ENCODE results near the gene ABCB6.
"Not testable (repeated sequence)": the region's sequence is repeated elsewhere in the genome, so short reads cannot be mapped to it uniquely, and the experiment has no call there.

The ABCB6 gene

DNA sequence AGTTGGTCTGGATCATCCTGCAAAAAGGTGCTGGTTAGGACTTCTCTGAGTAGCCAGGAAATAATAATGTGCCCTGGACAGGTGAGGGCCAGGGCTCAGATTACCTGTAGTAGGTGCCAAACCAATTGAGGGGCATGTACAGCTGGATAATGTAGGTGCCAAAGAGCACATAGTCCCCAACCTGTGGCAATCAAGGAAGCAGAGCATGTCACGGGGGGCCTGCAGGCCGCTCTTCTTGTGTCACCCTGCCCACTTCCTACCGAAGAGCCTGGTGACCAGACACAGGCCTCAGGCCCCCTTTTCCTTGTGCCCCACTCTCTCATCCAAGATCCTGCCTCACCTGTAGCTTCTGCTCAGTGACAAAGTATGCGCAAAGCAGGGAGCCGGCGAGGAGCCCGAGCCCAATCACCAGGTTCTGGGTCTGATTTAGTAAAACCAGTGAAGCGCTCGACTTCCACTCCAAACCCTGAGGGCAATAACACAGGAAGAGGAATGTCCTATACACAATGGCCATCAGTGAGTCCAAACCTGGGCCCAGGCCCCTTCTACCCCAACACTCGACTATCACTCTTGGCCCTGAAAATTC lies 5.2 kb downstream of the ABCB6 start:
- no peak for DNase-seq (ENCODE audit: low read depth)

DNA sequence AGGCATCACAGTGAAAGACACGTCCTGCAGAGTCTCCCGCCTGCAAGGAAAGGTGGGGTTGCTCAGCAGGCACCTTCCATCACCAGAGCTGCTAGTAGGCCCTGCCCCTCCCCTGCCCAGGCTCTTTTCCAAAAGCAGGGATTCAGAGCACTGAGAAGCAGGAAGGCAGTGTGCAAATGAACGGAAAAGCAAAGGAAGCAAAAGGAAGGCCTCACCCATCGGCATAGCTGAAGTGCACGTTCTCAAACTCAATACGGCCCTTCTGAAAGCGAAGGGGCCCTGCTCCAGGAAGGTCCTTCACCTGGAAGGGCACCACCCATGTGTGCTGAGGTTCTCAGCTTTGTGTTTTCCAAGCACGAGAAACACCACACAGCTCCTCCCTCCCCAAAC lies 5.7 kb downstream of the ABCB6 start:
- DNase-seq (ENCODE audit: low read depth), result no peak

DNA sequence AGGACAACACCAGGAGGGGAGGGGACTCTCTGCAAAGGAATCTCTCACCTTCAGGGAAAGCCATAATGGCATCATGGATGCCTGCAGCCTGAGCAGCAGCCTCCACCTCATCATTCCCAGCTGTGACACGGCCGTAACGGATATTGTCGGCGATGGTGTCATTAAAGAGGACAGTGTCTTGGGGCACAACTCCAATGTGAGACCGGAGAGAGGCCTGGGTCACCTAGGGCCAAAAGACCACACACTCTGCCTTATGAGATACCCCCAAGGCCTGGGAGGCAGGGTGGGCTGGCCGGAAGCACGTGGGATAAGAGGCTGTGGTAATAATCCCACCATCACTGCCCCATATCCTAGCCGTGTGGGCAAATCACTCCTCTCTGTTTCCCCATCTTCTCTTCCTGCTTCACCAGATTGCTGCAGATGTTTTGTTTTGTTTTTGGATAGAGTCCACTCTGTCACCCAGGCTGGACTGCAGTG lies 7.8 kb downstream of the ABCB6 start:
- no peak for DNase-seq (ENCODE audit: low read depth)

DNA sequence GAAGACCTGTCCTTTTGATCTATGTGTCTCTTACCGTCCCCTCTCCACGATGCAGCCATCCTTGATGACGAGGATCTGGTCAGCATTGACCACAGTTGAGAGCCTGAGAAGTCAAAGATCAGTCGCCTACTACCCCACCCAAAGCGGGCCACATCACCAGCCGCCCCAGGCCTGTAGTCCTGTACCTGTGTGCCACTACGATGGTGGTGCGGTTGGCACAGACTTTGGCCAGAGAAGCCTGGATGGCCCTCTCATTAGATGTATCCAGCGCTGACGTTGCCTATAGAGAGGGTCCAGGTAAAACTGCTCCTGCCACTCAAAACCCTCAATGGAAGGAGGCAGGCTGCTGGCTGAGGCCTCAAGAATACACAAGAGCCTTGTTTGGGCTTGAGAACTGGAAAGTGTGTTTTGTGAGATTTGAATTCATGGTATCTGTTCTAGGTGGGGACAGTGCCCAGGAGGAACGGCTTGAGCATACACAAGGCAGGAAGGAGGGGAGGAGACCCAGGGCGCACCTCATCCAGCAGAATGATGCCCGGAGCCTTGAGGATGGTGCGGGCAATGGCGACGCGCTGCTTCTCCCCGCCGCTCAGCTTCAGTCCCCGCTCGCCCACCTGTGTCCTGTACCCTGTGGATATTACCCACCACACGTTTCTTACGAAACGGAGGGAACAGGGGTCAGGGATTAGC lies 8.4 kb downstream of the ABCB6 start:
- DNase-seq (ENCODE audit: low read depth), result no peak

DNA sequence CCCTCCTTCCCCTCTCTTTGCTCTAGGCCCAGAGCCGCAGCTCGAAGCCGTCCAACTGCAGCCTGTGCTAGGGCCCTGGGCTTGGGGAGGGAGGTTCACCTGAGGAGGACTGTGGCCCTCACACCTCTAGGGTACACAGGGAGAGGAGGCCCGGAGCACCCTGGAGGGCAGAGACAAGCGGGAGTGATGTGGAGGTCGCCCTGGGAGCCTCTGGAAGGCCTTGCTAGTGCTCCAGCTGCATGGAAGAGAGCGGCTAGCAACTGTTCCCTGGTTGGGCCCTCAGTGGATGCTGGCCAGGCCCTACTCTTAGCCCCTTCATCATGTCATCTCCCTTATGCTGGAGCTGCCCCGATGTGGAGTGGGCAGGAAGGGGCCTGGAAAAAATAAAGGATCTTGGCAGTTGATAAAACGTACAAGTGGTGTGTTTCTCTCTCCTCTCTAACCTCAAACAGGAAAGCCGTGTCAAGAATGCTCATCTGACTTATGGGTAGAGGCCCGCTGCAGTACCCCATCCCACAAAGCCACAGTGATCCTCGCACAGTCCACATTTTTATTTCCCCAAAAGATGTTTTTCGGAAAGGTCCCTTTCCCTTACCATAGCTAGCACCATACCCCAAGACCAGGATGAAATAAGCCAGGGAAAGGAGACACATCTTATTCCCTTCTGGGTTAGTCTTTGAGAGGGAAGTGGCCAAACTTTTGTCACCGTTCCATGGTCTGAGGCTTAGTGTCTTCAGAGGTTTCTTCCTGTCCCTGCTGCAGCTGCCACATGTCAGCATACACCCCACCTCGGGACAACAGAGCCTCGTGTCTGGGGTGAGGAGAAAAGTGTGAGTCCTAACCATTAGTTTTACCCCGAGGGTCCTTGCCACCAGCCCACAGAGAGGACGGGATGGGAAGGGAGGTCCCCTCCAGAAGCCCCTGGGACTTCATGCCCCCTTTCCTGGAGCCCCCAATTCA lies 9.2 kb downstream of the ABCB6 start:
- DNase-seq (ENCODE audit: low read depth), result no peak

DNA sequence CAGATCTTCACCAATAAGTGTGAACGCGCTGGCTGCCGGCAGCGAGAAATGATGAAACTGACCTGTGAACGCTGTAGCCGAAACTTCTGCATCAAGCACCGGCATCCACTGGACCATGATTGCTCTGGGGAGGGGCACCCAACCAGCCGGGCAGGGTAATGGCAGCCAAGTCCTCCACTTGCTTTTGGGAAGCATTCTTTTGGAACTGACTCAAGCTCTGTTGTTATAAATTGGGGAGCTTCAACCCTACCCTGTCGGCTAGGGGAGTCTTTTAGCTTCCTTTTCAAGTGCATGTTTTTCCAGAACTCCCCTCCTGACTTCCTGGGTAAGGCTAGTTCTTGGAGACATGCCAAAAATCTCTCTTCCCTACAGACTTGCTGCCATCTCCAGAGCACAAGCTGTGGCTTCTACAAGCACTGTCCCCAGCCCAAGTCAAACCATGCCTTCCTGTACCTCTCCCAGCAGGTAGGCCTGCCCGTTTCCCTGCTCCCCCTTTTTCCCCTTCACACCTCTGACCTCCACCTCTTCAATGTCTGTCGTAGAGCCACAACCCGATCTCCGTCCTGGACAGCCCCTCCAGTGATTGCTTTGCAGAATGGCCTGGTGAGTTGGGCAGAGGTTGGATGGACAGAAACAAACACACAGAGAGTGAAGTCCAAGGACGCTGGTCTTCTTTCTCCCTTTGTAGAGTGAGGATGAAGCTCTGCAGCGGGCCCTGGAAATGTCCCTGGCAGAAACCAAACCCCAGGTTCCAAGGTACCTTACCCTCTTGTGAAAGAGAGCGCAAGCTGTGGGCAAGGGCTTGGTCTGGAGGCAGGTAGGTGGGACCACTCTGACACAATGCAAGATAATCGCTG lies 10.6 kb downstream of the ABCB6 start:
- DNase-seq (ENCODE audit: low read depth), result peak; percentile 21

DNA sequence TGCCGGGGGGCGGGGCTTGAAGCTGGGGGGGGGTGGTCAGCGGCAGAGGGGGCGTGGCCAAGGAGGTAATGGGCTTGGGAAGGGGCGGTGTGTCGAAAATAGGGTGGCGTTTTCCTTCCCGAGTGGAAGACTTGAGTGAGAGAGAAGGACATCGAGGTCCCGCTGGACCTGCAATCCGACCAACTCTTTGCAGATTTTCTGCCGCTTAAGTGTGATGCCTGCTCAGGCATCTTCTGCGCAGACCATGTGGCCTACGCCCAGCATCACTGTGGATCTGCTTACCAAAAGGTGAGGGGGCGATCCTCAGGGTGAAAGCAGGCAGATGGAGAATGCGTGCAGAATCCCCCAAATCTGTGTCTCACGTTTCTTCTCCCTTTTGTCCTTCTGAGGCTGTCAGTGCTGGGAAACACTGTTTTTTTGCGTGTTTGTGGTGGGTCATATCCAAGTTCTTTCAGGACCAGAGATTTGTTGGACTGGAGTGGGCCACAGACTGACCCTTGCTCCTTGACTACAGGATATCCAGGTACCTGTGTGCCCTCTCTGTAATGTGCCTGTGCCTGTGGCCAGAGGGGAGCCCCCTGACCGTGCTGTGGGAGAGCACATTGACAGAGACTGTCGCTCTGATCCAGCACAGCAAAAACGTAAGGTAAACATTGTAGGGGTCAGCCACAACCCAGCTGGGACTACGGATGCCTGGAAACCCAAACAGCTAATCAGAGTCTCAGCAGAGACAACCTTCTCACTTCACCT lies 11.4 kb downstream of the ABCB6 start:
- DNase-seq (ENCODE audit: low read depth), result peak; percentile 11

DNA sequence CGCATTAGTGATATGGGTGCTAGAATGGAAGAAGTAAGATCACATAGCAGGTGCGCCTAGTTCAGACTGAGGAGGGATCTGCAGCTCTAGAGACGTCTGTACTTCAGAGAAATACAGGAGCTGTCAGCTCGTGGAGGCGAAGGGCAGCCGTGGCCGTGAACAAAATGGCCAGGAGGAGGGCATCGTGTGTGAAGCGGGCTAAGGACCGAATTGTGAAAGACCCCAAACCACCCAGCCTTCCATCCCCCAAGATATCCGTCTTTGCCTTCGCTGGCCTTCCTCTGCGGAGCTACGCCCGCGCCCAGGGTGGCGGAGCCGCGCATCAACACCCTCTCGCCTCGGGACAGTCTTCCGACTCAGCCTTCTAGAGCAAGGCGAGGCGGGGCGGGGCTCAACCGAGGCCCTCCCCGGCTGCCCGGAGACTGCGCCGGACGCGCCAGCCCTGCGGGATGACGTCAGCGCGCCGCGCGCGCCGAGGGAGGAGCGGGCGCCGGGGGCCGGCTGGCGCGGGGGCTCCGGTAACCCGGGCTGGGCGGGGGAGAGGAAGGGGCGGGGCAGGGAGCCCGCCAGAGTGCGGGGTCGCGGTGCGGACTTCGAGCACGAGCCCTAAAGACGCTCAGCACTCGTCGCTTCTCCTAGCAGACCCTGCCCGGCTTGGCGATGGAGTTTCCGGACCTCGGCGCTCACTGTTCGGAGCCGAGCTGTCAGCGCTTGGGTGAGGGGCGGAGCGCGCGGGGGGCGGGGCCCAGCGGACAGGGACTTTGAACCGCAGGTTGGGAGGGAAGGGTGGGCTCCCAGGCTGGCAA lies 12.2 kb downstream of the ABCB6 start, which contains the start of gene ZFAND2B:
Gene ZFAND2B, plus strand, starts transcription at position 455 of the 806 bp plus-strand sequence. Its CDS starts 206 bp downstream, at position 661.
- DNase-seq (ENCODE audit: low read depth), result peak; percentile 91

DNA sequence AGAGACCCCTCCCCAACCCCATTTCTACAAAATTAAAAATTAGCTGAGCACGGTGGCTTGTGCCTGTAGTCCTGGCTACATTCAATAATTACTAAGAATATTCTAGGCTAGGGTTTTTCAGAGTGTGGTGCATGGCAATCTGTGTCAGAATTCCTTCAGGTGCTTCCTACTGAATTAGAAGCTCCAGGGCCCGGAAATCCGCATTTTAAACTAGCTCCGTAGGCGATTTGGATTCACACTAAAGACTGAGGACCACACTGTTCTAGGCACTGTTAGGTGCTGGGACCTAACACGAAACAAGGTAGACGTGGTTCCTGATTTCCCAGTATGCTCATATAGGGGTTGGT lies 12.8 kb downstream of the ABCB6 start:
- no peak for DNase-seq (ENCODE audit: low read depth)

DNA sequence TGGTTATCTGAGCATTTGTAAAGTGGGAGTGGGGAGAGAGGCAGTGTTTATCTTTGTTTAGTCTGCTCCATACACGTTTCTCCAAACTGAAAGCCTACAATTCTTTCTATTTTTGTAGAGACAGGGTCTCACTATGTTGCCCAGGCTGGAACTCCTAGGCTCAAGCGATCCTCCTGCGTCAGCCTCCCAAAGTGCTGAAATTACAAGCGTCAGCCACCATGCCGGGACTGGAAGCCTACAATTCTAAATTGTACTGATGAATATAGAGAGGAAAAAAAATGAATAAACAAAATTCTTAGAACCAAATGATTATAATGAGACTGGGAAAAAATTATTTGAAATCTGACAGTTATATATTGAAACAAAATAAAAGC lies 13.6 kb downstream of the ABCB6 start:
- no peak for DNase-seq (ENCODE audit: low read depth)

DNA sequence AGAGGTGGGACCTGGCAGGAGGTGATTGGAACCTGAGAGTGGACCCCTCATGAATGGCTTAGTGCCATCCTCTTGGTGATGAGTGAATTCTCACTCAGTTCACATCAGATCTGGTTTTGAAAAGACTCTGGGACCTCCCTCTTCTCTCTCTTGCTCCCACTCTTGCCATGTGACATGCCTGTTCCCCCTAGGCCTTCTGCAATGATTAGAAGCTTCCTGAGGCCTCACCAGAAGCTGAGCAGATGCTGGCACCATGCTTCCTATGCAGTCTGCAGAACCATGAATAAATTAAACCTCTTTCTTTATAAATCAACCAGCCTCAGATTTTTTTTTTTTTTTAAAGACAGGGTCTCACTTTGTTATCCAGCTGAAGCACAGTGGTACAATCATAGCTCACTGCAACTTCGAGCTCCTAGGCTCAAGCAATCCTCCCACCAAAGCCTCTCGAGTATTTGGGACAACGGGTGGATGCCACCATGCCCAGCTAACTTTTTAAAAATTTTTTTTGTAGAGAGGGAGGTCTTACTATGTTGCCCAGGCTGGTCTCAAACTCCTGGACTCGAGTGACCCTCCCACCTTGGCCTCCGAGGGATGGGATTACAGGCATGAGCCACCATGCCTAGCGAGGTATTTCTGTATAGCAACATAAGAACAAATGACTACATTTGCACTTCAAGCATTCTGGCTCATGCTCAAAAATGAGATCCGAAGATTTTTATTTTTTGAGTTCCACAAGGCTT lies 14.2 kb downstream of the ABCB6 start:
- DNase-seq (ENCODE audit: low read depth), result no peak

DNA sequence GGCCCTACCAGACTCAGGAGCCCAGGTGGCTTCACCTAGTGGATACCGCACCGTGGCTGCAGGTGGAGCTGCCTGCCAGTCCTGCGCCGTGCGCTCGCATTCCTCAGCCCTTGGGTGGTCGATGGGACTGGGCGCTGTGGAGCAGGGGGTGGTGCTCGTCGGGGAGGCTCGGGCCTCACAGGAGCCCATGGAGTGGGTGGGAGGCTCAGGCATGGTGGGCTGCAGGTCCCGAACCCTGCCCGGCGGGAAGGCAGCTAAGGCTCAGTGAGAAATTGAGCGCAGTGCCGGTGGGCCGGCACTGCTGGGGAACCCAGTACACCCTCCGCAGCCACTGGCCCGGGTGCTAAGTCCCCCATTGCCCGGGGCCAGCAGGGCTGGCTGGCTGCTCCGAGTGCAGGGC lies 17.4 kb downstream of the ABCB6 start:
- not testable (repeated sequence) for DNase-seq (ENCODE audit: low read depth)

DNA sequence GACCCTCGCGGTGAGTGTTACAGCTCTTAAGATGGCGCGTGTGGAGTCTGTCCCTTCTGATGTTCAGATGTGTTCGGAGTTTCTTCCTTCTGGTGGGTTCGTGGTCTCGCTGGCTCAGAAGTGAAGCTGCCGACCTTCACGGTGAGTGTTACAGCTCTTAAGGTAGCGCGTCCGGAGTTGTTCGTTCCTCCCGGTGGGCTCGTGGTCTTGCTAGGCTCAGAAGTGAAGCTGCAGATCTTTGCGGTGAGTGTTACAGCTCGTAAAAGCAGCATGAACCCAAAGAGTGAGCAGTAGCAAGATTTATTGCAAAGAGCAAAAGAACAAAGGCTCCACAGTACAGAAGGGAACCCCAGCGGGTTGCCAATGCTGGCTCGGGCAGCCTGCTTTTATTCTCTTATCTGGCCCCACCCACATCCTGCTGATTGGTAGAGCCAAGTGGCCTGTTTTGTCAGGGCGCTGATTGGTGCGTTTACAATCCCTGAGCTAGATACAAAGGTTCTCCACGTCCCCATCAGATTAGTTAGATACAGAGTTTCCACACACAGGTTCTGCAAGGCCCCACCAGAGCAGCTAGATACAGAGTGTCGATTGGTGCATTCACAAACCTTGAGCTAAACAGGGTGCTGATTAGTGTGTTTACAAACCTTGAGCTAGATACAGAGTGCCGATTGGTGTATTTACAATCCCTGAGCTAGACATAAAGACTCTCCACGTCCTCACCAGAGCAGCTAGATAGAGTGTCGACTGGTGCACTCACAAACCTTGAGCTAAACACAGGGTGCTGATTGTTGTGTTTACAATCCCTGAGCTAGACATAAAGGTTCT lies 18.0 kb downstream of the ABCB6 start:
- not testable (repeated sequence) for DNase-seq (ENCODE audit: low read depth)

DNA sequence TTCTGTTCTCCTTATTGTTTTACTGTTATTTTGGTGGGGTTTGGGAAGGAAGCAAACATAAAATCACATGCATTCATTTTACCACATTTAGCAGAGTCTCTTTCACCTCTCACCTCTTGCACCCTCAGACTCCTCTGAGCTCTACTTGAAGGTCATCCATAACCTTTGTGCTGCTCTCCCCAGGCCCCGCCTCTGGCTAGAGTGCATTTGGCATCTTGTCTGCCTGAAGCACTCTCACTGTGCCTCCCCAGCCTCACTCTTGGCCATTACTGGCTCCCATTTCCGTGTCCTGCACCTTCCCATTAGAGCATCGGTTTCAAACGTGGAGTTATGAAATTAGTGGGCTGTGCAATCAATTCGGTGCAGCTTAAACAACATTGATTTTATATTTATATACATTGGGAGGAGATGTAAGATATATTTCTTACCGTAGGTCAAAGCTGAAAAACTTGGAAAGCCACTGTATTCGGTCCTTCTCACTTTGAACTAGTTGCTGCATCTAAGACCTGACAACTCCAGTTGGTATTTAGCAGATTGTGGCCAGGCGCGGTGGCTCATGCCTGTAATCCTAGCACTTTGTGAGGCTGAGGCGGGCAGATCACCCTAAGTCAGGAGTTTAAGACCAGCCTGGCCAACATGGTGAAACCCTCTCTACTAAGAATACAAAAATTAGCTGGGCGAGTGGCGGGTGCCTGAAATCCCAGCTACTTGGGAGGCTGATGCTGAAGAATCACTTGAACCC lies 19.1 kb downstream of the ABCB6 start:
- DNase-seq (ENCODE audit: low read depth), result no peak

DNA sequence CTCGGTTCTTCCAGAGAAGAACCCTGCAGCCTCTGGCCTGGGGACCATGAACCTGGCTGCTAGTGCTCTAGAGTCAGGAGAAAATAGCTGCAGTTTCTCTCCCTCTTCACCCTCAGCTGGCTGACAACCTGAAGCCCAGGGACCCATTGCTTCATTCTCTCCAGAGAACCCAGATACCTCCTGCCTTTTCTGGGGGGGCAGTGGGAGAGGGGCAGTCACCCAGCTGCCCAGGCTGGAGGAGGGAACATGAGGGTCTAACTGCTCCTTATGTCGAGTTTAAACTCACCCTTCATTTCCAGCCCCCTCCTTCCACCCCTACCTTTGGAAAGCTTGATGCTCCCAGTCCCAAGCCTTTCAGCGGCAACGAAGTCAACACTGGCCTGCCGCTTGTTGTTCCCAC lies 19.8 kb downstream of the ABCB6 start:
- DNase-seq (ENCODE audit: low read depth), result no peak

DNA sequence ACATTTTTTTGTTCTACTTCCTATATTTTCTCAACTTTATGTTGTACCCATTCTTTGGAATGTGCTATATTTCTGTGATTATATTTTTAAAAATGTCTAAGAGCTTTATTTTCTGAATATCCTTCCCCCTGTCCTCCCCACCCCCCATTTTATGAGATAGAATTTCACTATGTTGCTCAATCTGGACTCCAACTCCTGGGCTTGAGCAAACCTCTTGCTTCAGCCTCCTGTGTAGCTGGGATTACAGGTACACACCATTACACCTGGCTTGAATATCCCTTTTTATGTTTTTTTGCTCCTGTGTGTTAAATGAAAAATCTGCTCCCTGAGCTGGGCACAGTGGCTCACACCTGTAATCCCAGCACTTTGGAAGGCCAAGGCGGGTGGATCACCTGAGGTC lies 21.4 kb downstream of the ABCB6 start:
- DNase-seq (ENCODE audit: low read depth), result no peak

DNA sequence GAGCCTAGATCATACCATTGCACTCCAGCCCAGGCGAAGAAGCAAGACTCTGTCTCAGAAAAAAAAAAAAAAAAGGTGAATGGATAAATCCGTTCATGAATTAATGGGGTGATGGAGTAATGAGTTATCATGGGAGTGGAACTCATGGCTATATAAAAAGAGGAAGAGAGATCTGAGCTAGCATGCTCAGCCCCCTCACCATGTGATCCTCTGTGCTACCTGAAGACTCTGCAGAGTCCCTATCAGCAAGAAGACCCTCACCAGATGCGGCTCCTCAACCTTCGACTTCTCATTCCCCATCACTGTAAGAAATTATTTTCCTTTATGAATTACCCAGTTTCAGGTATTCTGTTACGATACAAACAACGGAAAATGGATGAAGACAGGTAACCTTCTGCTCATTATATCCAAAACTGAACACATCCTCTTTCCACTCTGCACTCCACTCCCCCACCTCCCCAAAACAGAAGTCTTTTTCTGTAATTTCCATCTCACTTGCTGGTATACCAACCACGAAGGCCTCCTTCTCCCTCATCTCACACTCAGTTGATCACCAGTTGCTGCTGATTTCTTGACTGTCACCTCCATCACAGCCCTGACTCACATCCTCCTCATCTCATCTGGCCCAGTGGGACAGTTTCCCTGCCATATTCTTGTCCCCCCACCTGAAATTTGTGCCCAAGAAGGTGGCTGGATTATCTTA lies 31.9 kb downstream of the ABCB6 start:
- no peak for DNase-seq (ENCODE audit: low read depth)
